Measurements from ENCODE around the gene EVA1A.

EVA1A gene

DNA sequence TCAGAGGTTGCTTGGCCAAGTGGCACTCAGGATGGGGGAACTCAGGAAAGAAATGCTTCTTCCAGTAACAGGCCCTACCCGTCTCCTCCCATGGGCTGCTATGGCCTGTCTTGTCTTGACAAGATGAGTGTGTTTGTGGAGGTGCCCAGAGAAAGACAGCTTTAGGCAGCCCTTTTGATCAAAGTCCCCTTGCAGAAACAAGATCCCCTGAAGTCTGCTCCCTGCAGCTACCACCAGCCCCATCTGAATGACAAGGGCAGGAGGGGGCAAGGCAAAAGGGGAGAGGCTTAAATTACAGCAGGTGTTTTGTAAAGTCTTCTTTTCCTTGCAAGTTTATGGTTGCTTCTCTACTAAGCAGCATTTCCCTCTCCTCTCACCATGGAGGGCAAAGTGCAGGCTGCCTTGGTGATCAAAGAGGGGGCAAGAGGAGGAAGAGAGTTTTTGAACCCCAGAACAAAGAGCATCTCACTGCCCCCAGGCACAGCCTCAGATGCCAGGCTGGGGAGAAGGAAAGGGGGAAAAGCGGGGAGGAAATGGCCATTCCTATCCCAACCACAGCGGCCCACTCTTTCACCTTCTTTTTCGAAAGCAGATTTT, 6.7 kb downstream of the EVA1A start:
- H4K20me1 ChIP-seq (ENCODE audit: insufficient read depth), result no peaks in the 10 kb centered on the region
- no peak overlapping the region for H3K4me2 ChIP-seq
- no peaks in the 10 kb centered on the region for H3K27me3 ChIP-seq (ENCODE audit: insufficient read depth, low read depth)
- no peak overlapping the region for H3K9ac ChIP-seq
- H3K4me3 ChIP-seq (IDR thresholded peaks at IDR 0.05; ENCODE audit: insufficient read depth, low read depth, low read length), result no peak overlapping the region
- no peaks in the 10 kb centered on the region for H3K36me3 ChIP-seq (ENCODE audit: insufficient read depth)
- H2AFZ ChIP-seq (ENCODE audit: low read depth), result no peak overlapping the region
- no peaks in the 10 kb centered on the region for H3K4me1 ChIP-seq (ENCODE audit: low read depth, poor library complexity, severe bottlenecking)
- no peak for TF ChIP-seq CTCF (conservative IDR thresholded peaks at IDR 0.05; ENCODE audit: low read depth, low read length)
- no peak overlapping the region for H3K27ac ChIP-seq
- H3K79me2 ChIP-seq (ENCODE audit: insufficient read depth, low read depth), result no peaks in the 10 kb centered on the region

DNA sequence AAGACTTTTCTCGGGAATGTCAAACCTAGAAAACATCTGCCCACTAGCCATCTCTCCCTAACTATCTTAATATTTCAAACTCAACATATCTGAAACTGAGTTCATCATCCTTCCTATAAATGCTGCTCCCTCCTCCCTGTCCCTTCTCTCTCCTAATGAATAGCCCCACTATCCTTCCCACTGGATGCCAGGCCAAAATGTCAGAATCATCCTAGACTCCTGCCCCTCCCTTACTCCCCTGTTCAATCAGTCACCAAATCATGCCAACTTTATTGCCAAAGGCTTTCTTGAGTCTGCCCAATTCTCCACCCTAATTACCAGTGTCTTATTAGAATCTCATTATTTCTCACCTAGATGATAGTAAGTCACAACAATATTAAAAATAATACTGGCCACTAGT, 8.5 kb downstream of the EVA1A start:
- Histone ChIP-seq H3K9ac (no peak overlapping the region), H3K4me1 (ENCODE audit: low read depth, poor library complexity, severe bottlenecking) (no peaks in the 10 kb centered on the region), H3K79me2 (ENCODE audit: insufficient read depth, low read depth) (no peaks in the 10 kb centered on the region), H3K36me3 (ENCODE audit: insufficient read depth) (no peaks in the 10 kb centered on the region), H4K20me1 (ENCODE audit: insufficient read depth) (no peaks in the 10 kb centered on the region), H3K4me3 (IDR thresholded peaks at IDR 0.05; ENCODE audit: insufficient read depth, low read depth, low read length) (no peak overlapping the region), H3K27me3 (ENCODE audit: insufficient read depth, low read depth) (no peaks in the 10 kb centered on the region), H2AFZ (ENCODE audit: low read depth) (no peak overlapping the region), H3K27ac (no peak overlapping the region), H3K4me2 (no peak overlapping the region)
- no peak for TF ChIP-seq CTCF (conservative IDR thresholded peaks at IDR 0.05; ENCODE audit: low read depth, low read length)

DNA sequence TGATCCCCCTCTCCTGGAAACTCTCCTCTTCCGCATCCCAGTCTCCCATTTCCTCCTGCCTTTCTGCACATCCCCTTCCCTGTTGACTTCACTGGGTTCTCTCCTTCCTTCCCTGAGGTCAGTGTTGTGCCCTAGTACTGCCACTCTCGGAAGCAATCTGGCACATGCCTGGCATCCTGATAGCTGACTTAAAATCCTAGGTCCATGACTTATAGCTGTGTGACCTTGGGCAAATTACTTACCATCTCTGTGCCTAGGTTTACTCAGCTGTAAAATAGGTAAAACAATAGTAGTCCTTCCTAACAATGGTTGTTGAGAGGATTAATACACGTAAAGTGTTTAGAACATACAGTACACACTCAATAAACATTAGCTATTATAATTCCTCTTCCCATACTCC, 9.3 kb downstream of the EVA1A start:
- Histone ChIP-seq H3K9ac (no peak overlapping the region), H3K4me2 (no peak overlapping the region), H3K4me1 (ENCODE audit: low read depth, poor library complexity, severe bottlenecking) (no peaks in the 10 kb centered on the region), H3K79me2 (ENCODE audit: insufficient read depth, low read depth) (no peaks in the 10 kb centered on the region), H3K27ac (no peak overlapping the region), H3K27me3 (ENCODE audit: insufficient read depth, low read depth) (no peaks in the 10 kb centered on the region), H3K4me3 (IDR thresholded peaks at IDR 0.05; ENCODE audit: insufficient read depth, low read depth, low read length) (no peak overlapping the region), H2AFZ (ENCODE audit: low read depth) (no peak overlapping the region), H3K36me3 (ENCODE audit: insufficient read depth) (no peaks in the 10 kb centered on the region), H4K20me1 (ENCODE audit: insufficient read depth) (no peaks in the 10 kb centered on the region)
- no peak for TF ChIP-seq CTCF (conservative IDR thresholded peaks at IDR 0.05; ENCODE audit: low read depth, low read length)

DNA sequence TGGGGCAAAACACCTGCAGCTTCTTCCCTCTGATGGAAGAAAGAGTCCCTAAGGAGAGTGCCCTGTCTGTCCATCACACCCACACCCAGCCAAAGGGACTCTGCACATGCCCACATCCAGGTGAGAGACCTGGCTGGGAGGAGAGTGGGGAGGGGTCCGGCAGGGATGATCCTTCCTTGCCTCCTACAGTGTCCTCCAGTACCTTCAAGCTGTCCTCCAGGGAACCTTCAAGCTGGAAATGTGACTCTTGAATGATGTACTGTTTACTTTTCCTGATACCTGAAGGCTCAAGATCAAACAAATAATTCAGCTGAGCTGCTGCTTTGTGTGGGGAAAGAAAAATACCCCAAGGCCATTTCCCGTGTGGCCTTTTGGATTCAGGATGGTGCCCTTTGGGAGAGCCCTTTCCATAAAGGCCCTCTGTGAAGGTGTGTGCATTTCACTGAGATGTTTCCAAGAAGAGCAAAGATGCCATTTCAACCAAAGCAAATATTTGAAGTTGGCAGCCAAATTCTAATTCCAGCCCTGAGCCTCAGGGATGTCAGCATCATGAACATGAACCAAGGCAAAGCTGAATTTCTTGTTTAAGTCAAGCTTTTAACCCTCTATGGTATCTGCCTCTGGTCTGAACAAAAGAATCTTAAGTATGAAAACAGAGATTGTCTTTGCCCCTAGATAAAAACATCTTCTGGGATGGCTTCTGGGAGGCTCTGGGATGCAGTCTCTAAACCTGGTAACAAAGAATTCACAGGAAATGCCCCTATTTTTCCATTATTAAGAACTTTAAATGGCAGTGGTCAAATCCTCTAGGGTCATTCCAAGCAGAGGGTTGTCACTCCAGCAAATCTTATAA, 11.1 kb downstream of the EVA1A start:
- TF ChIP-seq CTCF (conservative IDR thresholded peaks at IDR 0.05; ENCODE audit: low read depth, low read length), result no peak
- Histone ChIP-seq H3K79me2 (ENCODE audit: insufficient read depth, low read depth) (no peaks in the 10 kb centered on the region), H4K20me1 (ENCODE audit: insufficient read depth) (no peaks in the 10 kb centered on the region), H3K27me3 (ENCODE audit: insufficient read depth, low read depth) (no peaks in the 10 kb centered on the region), H3K36me3 (ENCODE audit: insufficient read depth) (no peaks in the 10 kb centered on the region), H3K4me3 (IDR thresholded peaks at IDR 0.05; ENCODE audit: insufficient read depth, low read depth, low read length) (no peak overlapping the region), H3K27ac (no peak overlapping the region), H3K4me2 (no peak overlapping the region), H2AFZ (ENCODE audit: low read depth) (no peak overlapping the region), H3K9ac (no peak overlapping the region), H3K4me1 (ENCODE audit: low read depth, poor library complexity, severe bottlenecking) (no peaks in the 10 kb centered on the region)

Measured in KMS-11 (cell line).